Measurements from ENCODE around the gene DNMBP.
"Not testable (repeated sequence)": the region's sequence is repeated elsewhere in the genome, so short reads cannot be mapped to it uniquely, and the experiment has no call there.

Gene DNMBP

GRCh38 chr10:99874341-99875085 is 135.2 kb downstream of the DNMBP start:
- peaks cover 72% of the 10 kb centered on the region for H3K27me3 Mint-ChIP-seq (ENCODE audit: low read depth)

DNA sequence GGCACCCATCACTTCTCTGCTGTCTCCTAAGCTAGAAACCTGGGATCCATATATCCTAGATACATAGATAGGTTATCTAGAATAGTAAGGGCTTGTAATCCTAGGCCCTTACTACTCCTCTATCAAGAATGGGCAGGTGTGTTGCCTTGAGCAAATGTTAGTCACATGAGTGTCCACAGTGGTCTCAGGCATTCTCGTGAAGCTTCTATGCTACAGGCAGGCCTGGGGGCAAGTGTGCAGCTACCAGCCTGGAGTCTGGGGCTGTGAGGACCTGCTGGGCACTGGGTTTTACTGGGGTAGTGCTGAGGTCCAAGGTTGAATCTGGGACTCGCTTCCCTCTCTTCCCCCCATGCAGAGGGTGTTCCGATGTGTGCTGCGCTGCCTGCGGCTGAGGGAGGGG is 135.9 kb downstream of the DNMBP start:
- Mint-ChIP-seq H3K9me3 (no peaks in the 10 kb centered on the region), H3K36me3 (ENCODE audit: low read depth) (no peaks in the 10 kb centered on the region), H3K4me1 (ENCODE audit: low read depth) (peaks cover 22% of the 10 kb centered on the region), H3K4me3 (no peak overlapping the region), H3K27me3 (ENCODE audit: low read depth) (peaks cover 79% of the 10 kb centered on the region), H3K27ac (no peak overlapping the region)
- DNase-seq (ENCODE audit: low spot score), result no peak

More at GRCh38 chr10:99874341-99875085, 135.2 kb downstream of the DNMBP start:
- H3K4me1 Mint-ChIP-seq (ENCODE audit: low read depth), result peaks cover 22% of the 10 kb centered on the region
- no peak overlapping the region for H3K27ac Mint-ChIP-seq
- H3K9me3 Mint-ChIP-seq, result no peaks in the 10 kb centered on the region
- peaks cover 2% of the 10 kb centered on the region for H3K36me3 Mint-ChIP-seq (ENCODE audit: low read depth)
- no peak overlapping the region for H3K4me3 Mint-ChIP-seq
- no peak for DNase-seq (ENCODE audit: low spot score)

GRCh38 chr10:99872367-99873162 is 137.2 kb downstream of the DNMBP start:
- no peak for DNase-seq (ENCODE audit: low spot score)
- Mint-ChIP-seq H3K36me3 (ENCODE audit: low read depth) (no peaks in the 10 kb centered on the region), H3K27ac (no peak overlapping the region), H3K9me3 (peaks cover 6% of the 10 kb centered on the region), H3K4me1 (ENCODE audit: low read depth) (peaks cover 19% of the 10 kb centered on the region), H3K4me3 (no peak overlapping the region), H3K27me3 (ENCODE audit: low read depth) (peaks cover 86% of the 10 kb centered on the region)

DNA sequence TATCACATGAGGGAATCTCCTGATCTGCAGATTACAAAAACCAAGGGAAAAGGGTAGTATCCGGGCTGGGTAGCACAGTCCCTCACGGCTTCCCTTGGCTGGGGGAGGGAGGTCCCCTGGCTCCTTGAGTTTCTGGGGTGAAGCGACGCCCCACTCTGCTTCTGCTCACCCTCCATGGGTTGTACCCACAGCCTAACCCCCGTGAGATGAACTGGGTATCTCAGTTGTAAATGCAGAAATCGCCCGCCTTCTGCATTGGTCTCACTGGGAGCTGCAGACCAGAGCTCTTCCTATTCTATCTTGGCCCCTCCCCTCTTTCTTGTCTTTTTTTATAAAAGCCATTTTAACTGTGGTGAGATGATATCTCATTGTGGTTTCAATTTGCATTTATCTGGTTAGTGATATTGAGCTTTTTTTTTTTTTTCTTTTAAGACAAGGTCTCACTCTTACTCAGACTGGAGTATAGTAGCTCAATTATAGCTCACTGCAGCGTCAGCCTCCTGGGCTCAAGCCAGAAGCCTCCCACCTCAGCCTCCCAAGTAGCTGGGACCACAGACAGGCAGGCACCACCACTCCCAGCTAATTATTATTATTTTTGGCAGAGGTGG is 139.5 kb downstream of the DNMBP start:
- H3K27ac Mint-ChIP-seq, result peak overlapping the region; percentile 6

DNA sequence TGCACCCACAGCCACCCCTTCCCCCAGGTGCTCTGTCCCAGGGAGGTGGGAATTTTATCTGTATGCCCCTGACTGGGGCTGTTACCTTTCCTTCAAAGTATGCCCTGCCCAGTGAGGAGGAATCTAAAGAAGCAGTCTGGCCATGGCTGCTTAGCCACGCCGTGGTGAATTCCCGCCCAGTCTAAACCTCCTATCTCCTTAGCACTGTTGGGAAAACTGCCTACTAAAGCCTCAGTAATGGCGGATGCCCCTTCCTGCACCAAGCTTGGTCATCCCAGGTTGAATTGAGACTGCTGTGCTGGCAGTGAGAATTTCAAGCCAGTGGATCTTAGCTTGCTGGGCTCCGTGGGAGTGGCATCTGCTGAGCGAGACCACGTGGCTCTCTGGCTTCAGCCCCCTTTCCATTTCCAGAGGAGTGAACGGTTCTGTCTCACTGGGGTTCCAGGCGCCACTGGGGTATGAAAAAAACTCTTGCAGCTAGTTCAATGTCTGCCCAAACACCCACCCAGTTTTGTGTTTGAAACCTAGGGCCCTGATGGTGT is 140.1 kb downstream of the DNMBP start:
- DNase-seq (ENCODE audit: low spot score), result no peak
- no peak overlapping the region for H3K27ac Mint-ChIP-seq
- peaks cover 7% of the 10 kb centered on the region for H3K36me3 Mint-ChIP-seq (ENCODE audit: low read depth)
- H3K27me3 Mint-ChIP-seq (ENCODE audit: low read depth), result peaks cover 92% of the 10 kb centered on the region
- peak overlapping the region; percentile 78 for H3K4me3 Mint-ChIP-seq
- peaks cover 28% of the 10 kb centered on the region for H3K9me3 Mint-ChIP-seq
- peaks cover 19% of the 10 kb centered on the region for H3K4me1 Mint-ChIP-seq (ENCODE audit: low read depth)

More for the DNA sequence above, 139.5 kb downstream of the DNMBP start:
- peak overlapping the region; percentile 78 for H3K4me3 Mint-ChIP-seq
- peaks cover 19% of the 10 kb centered on the region for H3K4me1 Mint-ChIP-seq (ENCODE audit: low read depth)
- peak; percentile 51 for DNase-seq (ENCODE audit: low spot score)
- peaks cover 7% of the 10 kb centered on the region for H3K36me3 Mint-ChIP-seq (ENCODE audit: low read depth)
- peaks cover 91% of the 10 kb centered on the region for H3K27me3 Mint-ChIP-seq (ENCODE audit: low read depth)
- H3K9me3 Mint-ChIP-seq, result peaks cover 27% of the 10 kb centered on the region

DNA sequence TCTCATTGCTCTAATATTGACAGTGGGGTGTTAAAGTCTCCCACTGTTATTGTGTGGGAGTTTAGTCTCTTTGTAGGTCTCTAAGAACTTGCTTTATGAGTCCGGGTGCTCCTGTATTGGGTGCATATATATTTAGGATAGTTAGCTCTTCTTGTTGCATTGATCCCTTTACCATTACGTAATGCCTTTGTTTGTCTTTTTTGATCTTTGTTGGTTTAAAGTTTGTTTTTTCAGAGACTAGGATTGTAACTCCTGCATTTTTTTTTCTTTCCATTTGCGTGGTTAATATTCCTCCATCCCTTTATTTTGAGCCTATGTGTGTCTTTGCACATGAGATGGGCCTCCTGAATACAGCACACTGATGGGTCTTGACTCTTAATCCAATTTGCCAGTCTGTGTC is 142.5 kb downstream of the DNMBP start:
- not testable (repeated sequence) for H3K4me3 Mint-ChIP-seq
- H3K27me3 Mint-ChIP-seq (ENCODE audit: low read depth), result peaks cover 85% of the 10 kb centered on the region

GRCh38 chr10:99863535-99864240 is 146.1 kb downstream of the DNMBP start:
- not testable (repeated sequence) for H3K27ac Mint-ChIP-seq; H3K4me1 Mint-ChIP-seq (ENCODE audit: low read depth); DNase-seq (ENCODE audit: low spot score); H3K4me3 Mint-ChIP-seq; H3K36me3 Mint-ChIP-seq (ENCODE audit: low read depth)
- Mint-ChIP-seq H3K27me3 (ENCODE audit: low read depth) (peaks cover 77% of the 10 kb centered on the region), H3K9me3 (peaks cover 27% of the 10 kb centered on the region)

More for the DNA sequence above, 142.5 kb downstream of the DNMBP start:
- not testable (repeated sequence) for DNase-seq (ENCODE audit: low spot score); H3K27ac Mint-ChIP-seq; H3K36me3 Mint-ChIP-seq (ENCODE audit: low read depth)
- H3K4me1 Mint-ChIP-seq (ENCODE audit: low read depth), result peaks cover 16% of the 10 kb centered on the region
- H3K9me3 Mint-ChIP-seq, result peaks cover 28% of the 10 kb centered on the region

- H3K9me3 Mint-ChIP-seq, result peaks cover 4% of the 10 kb centered on the region
- H3K4me3 Mint-ChIP-seq, result no peak overlapping the region
- no peak for DNase-seq (ENCODE audit: low spot score)
- H3K27me3 Mint-ChIP-seq (ENCODE audit: low read depth), result peaks cover 57% of the 10 kb centered on the region
- no peaks in the 10 kb centered on the region for H3K4me1 Mint-ChIP-seq (ENCODE audit: low read depth)
- H3K36me3 Mint-ChIP-seq (ENCODE audit: low read depth), result peaks cover 2% of the 10 kb centered on the region
- no peak overlapping the region for H3K27ac Mint-ChIP-seq
Observed at GRCh38 chr10:99860466-99860865, 149.3 kb downstream of the DNMBP start.

DNA sequence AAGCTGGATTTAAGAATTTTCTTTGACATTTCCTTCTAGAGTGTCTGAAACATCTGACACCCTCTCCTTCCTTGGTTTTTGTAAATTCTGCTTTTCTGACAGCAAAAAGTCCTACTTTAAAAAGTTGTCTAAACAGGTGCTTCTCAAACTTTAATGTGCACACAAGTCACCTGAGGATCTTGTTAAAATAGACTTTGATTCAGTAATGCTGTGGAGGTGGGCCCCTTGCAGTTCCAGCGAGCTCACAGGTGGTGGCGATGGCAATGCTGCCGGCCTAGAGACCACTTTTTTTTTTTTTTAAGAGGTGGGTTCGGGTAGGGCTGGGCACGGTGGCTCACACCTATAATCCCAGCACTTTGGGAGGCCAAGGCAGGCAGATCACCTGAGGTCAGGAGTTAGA is 150.2 kb downstream of the DNMBP start:
- peaks cover 2% of the 10 kb centered on the region for H3K36me3 Mint-ChIP-seq (ENCODE audit: low read depth)
- peaks cover 50% of the 10 kb centered on the region for H3K27me3 Mint-ChIP-seq (ENCODE audit: low read depth)
- no peak for DNase-seq (ENCODE audit: low spot score)
- H3K9me3 Mint-ChIP-seq, result no peaks in the 10 kb centered on the region
- H3K27ac Mint-ChIP-seq, result no peak overlapping the region
- no peak overlapping the region for H3K4me3 Mint-ChIP-seq
- no peaks in the 10 kb centered on the region for H3K4me1 Mint-ChIP-seq (ENCODE audit: low read depth)

DNA sequence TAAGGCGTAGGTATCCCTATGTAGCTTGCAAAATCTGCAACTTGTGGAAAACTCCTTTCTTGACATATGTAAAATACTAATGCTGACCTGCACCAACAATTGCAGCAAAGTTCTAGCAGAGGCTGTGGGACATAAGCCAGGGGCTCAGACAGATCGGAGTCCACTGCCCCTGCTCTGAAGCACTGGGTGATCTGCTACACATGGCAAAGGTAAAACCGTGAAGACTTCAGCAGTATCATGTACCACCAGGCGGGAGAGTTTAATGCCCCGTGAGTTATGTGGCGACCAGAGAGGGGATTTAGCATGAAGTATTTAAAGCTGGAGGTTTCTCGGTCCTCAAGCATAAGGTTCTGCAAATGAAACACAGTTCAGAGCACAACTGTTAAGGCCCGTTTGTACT is 150.9 kb downstream of the DNMBP start:
- Mint-ChIP-seq H3K36me3 (ENCODE audit: low read depth) (no peaks in the 10 kb centered on the region), H3K4me1 (ENCODE audit: low read depth) (no peaks in the 10 kb centered on the region), H3K4me3 (no peak overlapping the region), H3K9me3 (no peaks in the 10 kb centered on the region), H3K27me3 (ENCODE audit: low read depth) (peaks cover 44% of the 10 kb centered on the region), H3K27ac (no peak overlapping the region)
- DNase-seq (ENCODE audit: low spot score), result no peak

GRCh38 chr10:99855479-99856071 is 154.2 kb downstream of the DNMBP start:
- DNase-seq (ENCODE audit: low spot score), result no peak
- Mint-ChIP-seq H3K36me3 (ENCODE audit: low read depth) (no peaks in the 10 kb centered on the region), H3K27me3 (ENCODE audit: low read depth) (peaks cover 26% of the 10 kb centered on the region), H3K9me3 (no peaks in the 10 kb centered on the region), H3K27ac (no peak overlapping the region), H3K4me1 (ENCODE audit: low read depth) (no peaks in the 10 kb centered on the region), H3K4me3 (no peak overlapping the region)

GRCh38 chr10:99854860-99855259 is 154.9 kb downstream of the DNMBP start:
- no peak for DNase-seq (ENCODE audit: low spot score)
- H3K27ac Mint-ChIP-seq, result no peak overlapping the region
- H3K36me3 Mint-ChIP-seq (ENCODE audit: low read depth), result no peaks in the 10 kb centered on the region

GRCh38 chr10:99853655-99854054 is 156.1 kb downstream of the DNMBP start:
- H3K4me1 Mint-ChIP-seq (ENCODE audit: low read depth), result no peaks in the 10 kb centered on the region
- H3K9me3 Mint-ChIP-seq, result no peaks in the 10 kb centered on the region
- no peak overlapping the region for H3K27ac Mint-ChIP-seq
- no peak for DNase-seq (ENCODE audit: low spot score)
- peaks cover 16% of the 10 kb centered on the region for H3K27me3 Mint-ChIP-seq (ENCODE audit: low read depth)
- H3K4me3 Mint-ChIP-seq, result no peak overlapping the region
- no peaks in the 10 kb centered on the region for H3K36me3 Mint-ChIP-seq (ENCODE audit: low read depth)

More at GRCh38 chr10:99854860-99855259, 154.9 kb downstream of the DNMBP start:
- Mint-ChIP-seq H3K4me3 (no peak overlapping the region), H3K27me3 (ENCODE audit: low read depth) (peaks cover 23% of the 10 kb centered on the region), H3K4me1 (ENCODE audit: low read depth) (no peaks in the 10 kb centered on the region), H3K9me3 (no peaks in the 10 kb centered on the region)
